Measurements from ENCODE around the gene ZFHX3. TPM values are rescaled to one million over a fixed set of nuclear protein-coding genes. Genes with fewer than 3 reads are reported as not detected.

Gene ZFHX3
- total RNA-seq, 2 donors from 2014 or later, result 0.79 to 2.2 TPM

- peak overlapping the region; percentile 74 for H3K4me3 ChIP-seq (ENCODE audit: low read length)
- H3K9me3 ChIP-seq (ENCODE audit: control insufficient read depth, low read length), result no peaks in the 10 kb centered on the region
- Mint-ChIP-seq H3K27ac (no peak overlapping the region), H3K27me3 (ENCODE audit: insufficient read depth) (peaks cover 41% of the 10 kb centered on the region), H3K4me3 (peak overlapping the region; percentile 55), H3K9me3 (no peaks in the 10 kb centered on the region), H3K4me1 (peaks cover 24% of the 10 kb centered on the region), H3K36me3 (ENCODE audit: low read depth) (no peaks in the 10 kb centered on the region)
- DNase-seq, result no peak
- H3K27ac ChIP-seq (ENCODE audit: low read depth, low read length), result peak overlapping the region; percentile 72
- peak; percentile 39 for TF ChIP-seq CTCF (conservative IDR thresholded peaks at IDR 0.05)
- 1 to 6% methylated on average over 7 to 57 of the region's 57 CpGs for WGBS, 2 experiments (ENCODE audit: insufficient coverage in 1 of 2, insufficient read length in 1 of 2)
- peaks cover 8% of the 10 kb centered on the region for H3K4me1 ChIP-seq (ENCODE audit: control insufficient read depth, insufficient read depth, low read length)
- peaks cover 97% of the 10 kb centered on the region for H3K27me3 ChIP-seq (ENCODE audit: control insufficient read depth, insufficient read depth, low read length, poor library complexity, severe bottlenecking)
- H3K9ac ChIP-seq (ENCODE audit: extremely low read depth, low read length, poor library complexity, severe bottlenecking), result no peak overlapping the region
- H3K36me3 ChIP-seq (ENCODE audit: control insufficient read depth, insufficient read depth, low read length), result no peaks in the 10 kb centered on the region
Observed at GRCh38 chr16:73048292-73049080, 558 bp upstream of the ZFHX3 start.

GRCh38 chr16:73047221-73047535 lies 750 bp downstream of the ZFHX3 start:
- Mint-ChIP-seq H3K36me3 (ENCODE audit: low read depth) (no peaks in the 10 kb centered on the region), H3K4me1 (peaks cover 24% of the 10 kb centered on the region), H3K27me3 (ENCODE audit: insufficient read depth) (peaks cover 54% of the 10 kb centered on the region), H3K4me3 (peak overlapping the region; percentile 55), H3K27ac (no peak overlapping the region), H3K9me3 (no peaks in the 10 kb centered on the region)
- peak overlapping the region; percentile 74 for H3K4me3 ChIP-seq (ENCODE audit: low read length)
- no peak for DNase-seq
- no peaks in the 10 kb centered on the region for H3K9me3 ChIP-seq (ENCODE audit: control insufficient read depth, low read length)
- H3K36me3 ChIP-seq (ENCODE audit: control insufficient read depth, insufficient read depth, low read length), result no peaks in the 10 kb centered on the region
- H3K27me3 ChIP-seq (ENCODE audit: control insufficient read depth, insufficient read depth, low read length, poor library complexity, severe bottlenecking), result peaks cover 97% of the 10 kb centered on the region
- WGBS, 2 experiments (ENCODE audit: insufficient coverage in 1 of 2, insufficient read length in 1 of 2), result 9 to 13% methylated on average over 4 to 5 of the region's 6 CpGs
- H3K9ac ChIP-seq (ENCODE audit: extremely low read depth, low read length, poor library complexity, severe bottlenecking), result no peak overlapping the region
- TF ChIP-seq CTCF (conservative IDR thresholded peaks at IDR 0.05), result no peak
- H3K4me1 ChIP-seq (ENCODE audit: control insufficient read depth, insufficient read depth, low read length), result peaks cover 8% of the 10 kb centered on the region
- no peak overlapping the region for H3K27ac ChIP-seq (ENCODE audit: low read depth, low read length)

GRCh38 chr16:73046849-73047214 lies 1.1 kb downstream of the ZFHX3 start:
- no peak overlapping the region for H3K27ac ChIP-seq (ENCODE audit: low read depth, low read length)
- no peaks in the 10 kb centered on the region for H3K36me3 Mint-ChIP-seq (ENCODE audit: low read depth)
- WGBS, 2 experiments (ENCODE audit: insufficient coverage in 1 of 2, insufficient read length in 1 of 2), result 17 to 33% methylated on average over 1 to 4 of the region's 4 CpGs

More at GRCh38 chr16:73046849-73047214, 1.1 kb downstream of the ZFHX3 start:
- Mint-ChIP-seq H3K4me1 (peaks cover 24% of the 10 kb centered on the region), H3K4me3 (peak overlapping the region; percentile 55), H3K27ac (no peak overlapping the region), H3K9me3 (no peaks in the 10 kb centered on the region), H3K27me3 (ENCODE audit: insufficient read depth) (peaks cover 57% of the 10 kb centered on the region)
- no peak for DNase-seq
- Histone ChIP-seq H3K9ac (ENCODE audit: extremely low read depth, low read length, poor library complexity, severe bottlenecking) (no peak overlapping the region), H3K4me3 (ENCODE audit: low read length) (no peak overlapping the region), H3K9me3 (ENCODE audit: control insufficient read depth, low read length) (no peaks in the 10 kb centered on the region), H3K36me3 (ENCODE audit: control insufficient read depth, insufficient read depth, low read length) (no peaks in the 10 kb centered on the region), H3K27me3 (ENCODE audit: control insufficient read depth, insufficient read depth, low read length, poor library complexity, severe bottlenecking) (peaks cover 97% of the 10 kb centered on the region), H3K4me1 (ENCODE audit: control insufficient read depth, insufficient read depth, low read length) (peaks cover 8% of the 10 kb centered on the region)
- no peak for TF ChIP-seq CTCF (conservative IDR thresholded peaks at IDR 0.05)
